ENCODE data around the gene PTPN2.

Gene PTPN2

GRCh38 chr18:12827588-12827987, 56.4 kb downstream of the PTPN2 start:
- H3K36me3 ChIP-seq (ENCODE audit: insufficient read depth, low read length), result peaks cover 51% of the 10 kb centered on the region
- H3K4me1 ChIP-seq (ENCODE audit: control insufficient read depth, insufficient read depth, low read length, unreplicated experiment), result peaks cover 4% of the 10 kb centered on the region
- H3K27me3 ChIP-seq (ENCODE audit: insufficient read depth, low read length), result no peaks in the 10 kb centered on the region
- H3K27ac ChIP-seq (ENCODE audit: low read depth, low read length), result no peak overlapping the region
- no peaks in the 10 kb centered on the region for H3K79me2 ChIP-seq (ENCODE audit: control insufficient read depth, insufficient read depth, low read length, unreplicated experiment)
- no peak overlapping the region for H3K4me3 ChIP-seq (ENCODE audit: low read depth, low read length)
- no peak overlapping the region for H2AFZ ChIP-seq (ENCODE audit: low read length, unreplicated experiment)

- Histone ChIP-seq H3K4me3 (ENCODE audit: low read depth, low read length) (no peak overlapping the region), H3K27me3 (ENCODE audit: insufficient read depth, low read length) (no peaks in the 10 kb centered on the region), H3K27ac (ENCODE audit: low read depth, low read length) (no peak overlapping the region), H2AFZ (ENCODE audit: low read length, unreplicated experiment) (no peak overlapping the region), H3K79me2 (ENCODE audit: control insufficient read depth, insufficient read depth, low read length, unreplicated experiment) (peaks cover 3% of the 10 kb centered on the region), H3K4me1 (ENCODE audit: control insufficient read depth, insufficient read depth, low read length, unreplicated experiment) (peaks cover 4% of the 10 kb centered on the region), H3K36me3 (ENCODE audit: insufficient read depth, low read length) (peaks cover 44% of the 10 kb centered on the region)
Measured at GRCh38 chr18:12825230-12825629, 58.8 kb downstream of the PTPN2 start.

- Histone ChIP-seq H3K4me1 (ENCODE audit: control insufficient read depth, insufficient read depth, low read length, unreplicated experiment) (peaks cover 11% of the 10 kb centered on the region), H3K36me3 (ENCODE audit: insufficient read depth, low read length) (peaks cover 37% of the 10 kb centered on the region), H3K79me2 (ENCODE audit: control insufficient read depth, insufficient read depth, low read length, unreplicated experiment) (peaks cover 3% of the 10 kb centered on the region)
Measured at GRCh38 chr18:12823892-12824291, 60.1 kb downstream of the PTPN2 start.

GRCh38 chr18:12821408-12821807, 62.6 kb downstream of the PTPN2 start:
- H3K27me3 ChIP-seq (ENCODE audit: insufficient read depth, low read length), result no peaks in the 10 kb centered on the region
- H3K4me1 ChIP-seq (ENCODE audit: control insufficient read depth, insufficient read depth, low read length, unreplicated experiment), result peaks cover 7% of the 10 kb centered on the region
- H3K36me3 ChIP-seq (ENCODE audit: insufficient read depth, low read length), result peaks cover 24% of the 10 kb centered on the region
- H2AFZ ChIP-seq (ENCODE audit: low read length, unreplicated experiment), result no peak overlapping the region
- no peak overlapping the region for H3K27ac ChIP-seq (ENCODE audit: low read depth, low read length)
- H3K4me3 ChIP-seq (ENCODE audit: low read depth, low read length), result no peak overlapping the region
- peaks cover 3% of the 10 kb centered on the region for H3K79me2 ChIP-seq (ENCODE audit: control insufficient read depth, insufficient read depth, low read length, unreplicated experiment)

More at GRCh38 chr18:12823892-12824291, 60.1 kb downstream of the PTPN2 start:
- Histone ChIP-seq H2AFZ (ENCODE audit: low read length, unreplicated experiment) (no peak overlapping the region), H3K4me3 (ENCODE audit: low read depth, low read length) (no peak overlapping the region), H3K27me3 (ENCODE audit: insufficient read depth, low read length) (no peaks in the 10 kb centered on the region), H3K27ac (ENCODE audit: low read depth, low read length) (no peak overlapping the region)

- Histone ChIP-seq H3K27ac (ENCODE audit: low read depth, low read length) (no peak overlapping the region), H3K4me1 (ENCODE audit: control insufficient read depth, insufficient read depth, low read length, unreplicated experiment) (peaks cover 7% of the 10 kb centered on the region), H3K79me2 (ENCODE audit: control insufficient read depth, insufficient read depth, low read length, unreplicated experiment) (peaks cover 3% of the 10 kb centered on the region), H3K27me3 (ENCODE audit: insufficient read depth, low read length) (no peaks in the 10 kb centered on the region), H3K36me3 (ENCODE audit: insufficient read depth, low read length) (peaks cover 31% of the 10 kb centered on the region), H3K4me3 (ENCODE audit: low read depth, low read length) (no peak overlapping the region), H2AFZ (ENCODE audit: low read length, unreplicated experiment) (no peak overlapping the region)
Measured at GRCh38 chr18:12820506-12820905, 63.5 kb downstream of the PTPN2 start.

GRCh38 chr18:12819841-12820240, 64.2 kb downstream of the PTPN2 start:
- Histone ChIP-seq H3K27me3 (ENCODE audit: insufficient read depth, low read length) (no peaks in the 10 kb centered on the region), H3K27ac (ENCODE audit: low read depth, low read length) (no peak overlapping the region), H2AFZ (ENCODE audit: low read length, unreplicated experiment) (no peak overlapping the region), H3K36me3 (ENCODE audit: insufficient read depth, low read length) (peaks cover 28% of the 10 kb centered on the region), H3K4me1 (ENCODE audit: control insufficient read depth, insufficient read depth, low read length, unreplicated experiment) (peaks cover 7% of the 10 kb centered on the region), H3K79me2 (ENCODE audit: control insufficient read depth, insufficient read depth, low read length, unreplicated experiment) (peaks cover 3% of the 10 kb centered on the region), H3K4me3 (ENCODE audit: low read depth, low read length) (no peak overlapping the region)

GRCh38 chr18:12819322-12819721, 64.7 kb downstream of the PTPN2 start:
- Histone ChIP-seq H3K27ac (ENCODE audit: low read depth, low read length) (no peak overlapping the region), H3K4me3 (ENCODE audit: low read depth, low read length) (no peak overlapping the region), H3K79me2 (ENCODE audit: control insufficient read depth, insufficient read depth, low read length, unreplicated experiment) (peaks cover 3% of the 10 kb centered on the region), H2AFZ (ENCODE audit: low read length, unreplicated experiment) (no peak overlapping the region), H3K27me3 (ENCODE audit: insufficient read depth, low read length) (no peaks in the 10 kb centered on the region), H3K4me1 (ENCODE audit: control insufficient read depth, insufficient read depth, low read length, unreplicated experiment) (peaks cover 7% of the 10 kb centered on the region), H3K36me3 (ENCODE audit: insufficient read depth, low read length) (peaks cover 30% of the 10 kb centered on the region)

- peaks cover 30% of the 10 kb centered on the region; the same call in 1 of the 2 replicates for H3K36me3 ChIP-seq (ENCODE audit: insufficient read depth, low read length)
- H3K79me2 ChIP-seq (ENCODE audit: control insufficient read depth, insufficient read depth, low read length, unreplicated experiment), result peaks cover 3% of the 10 kb centered on the region
Measured at GRCh38 chr18:12818243-12818642, 65.8 kb downstream of the PTPN2 start.

GRCh38 chr18:12816451-12816850, 67.6 kb downstream of the PTPN2 start:
- H2AFZ ChIP-seq (ENCODE audit: low read length, unreplicated experiment), result no peak overlapping the region
- H3K79me2 ChIP-seq (ENCODE audit: control insufficient read depth, insufficient read depth, low read length, unreplicated experiment), result peaks cover 2% of the 10 kb centered on the region
- peaks cover 7% of the 10 kb centered on the region for H3K4me1 ChIP-seq (ENCODE audit: control insufficient read depth, insufficient read depth, low read length, unreplicated experiment)
- no peak overlapping the region for H3K4me3 ChIP-seq (ENCODE audit: low read depth, low read length)
- no peak overlapping the region for H3K27ac ChIP-seq (ENCODE audit: low read depth, low read length)
- H3K27me3 ChIP-seq (ENCODE audit: insufficient read depth, low read length), result no peaks in the 10 kb centered on the region
- H3K36me3 ChIP-seq (ENCODE audit: insufficient read depth, low read length), result peaks cover 23% of the 10 kb centered on the region; the same call in 1 of the 2 replicates

More at GRCh38 chr18:12818243-12818642, 65.8 kb downstream of the PTPN2 start:
- no peak overlapping the region for H3K4me3 ChIP-seq (ENCODE audit: low read depth, low read length)
- H3K4me1 ChIP-seq (ENCODE audit: control insufficient read depth, insufficient read depth, low read length, unreplicated experiment), result peaks cover 7% of the 10 kb centered on the region
- no peak overlapping the region for H2AFZ ChIP-seq (ENCODE audit: low read length, unreplicated experiment)
- H3K27ac ChIP-seq (ENCODE audit: low read depth, low read length), result no peak overlapping the region
- no peaks in the 10 kb centered on the region for H3K27me3 ChIP-seq (ENCODE audit: insufficient read depth, low read length)

- H3K36me3 ChIP-seq (ENCODE audit: insufficient read depth, low read length), result peaks cover 24% of the 10 kb centered on the region
- no peak overlapping the region for H2AFZ ChIP-seq (ENCODE audit: low read length, unreplicated experiment)
- no peaks in the 10 kb centered on the region for H3K4me1 ChIP-seq (ENCODE audit: control insufficient read depth, insufficient read depth, low read length, unreplicated experiment)
Measured at GRCh38 chr18:12811191-12811950, 72.7 kb downstream of the PTPN2 start.

More at GRCh38 chr18:12811191-12811950, 72.7 kb downstream of the PTPN2 start:
- Histone ChIP-seq H3K27ac (ENCODE audit: low read depth, low read length) (no peak overlapping the region), H3K79me2 (ENCODE audit: control insufficient read depth, insufficient read depth, low read length, unreplicated experiment) (no peaks in the 10 kb centered on the region), H3K4me3 (ENCODE audit: low read depth, low read length) (no peak overlapping the region), H3K27me3 (ENCODE audit: insufficient read depth, low read length) (no peaks in the 10 kb centered on the region)
